ENCODE data around the gene OR51E2.
"Not testable (repeated sequence)": the region's sequence is repeated elsewhere in the genome, so short reads cannot be mapped to it uniquely, and the experiment has no call there.

The OR51E2 gene, protein sequence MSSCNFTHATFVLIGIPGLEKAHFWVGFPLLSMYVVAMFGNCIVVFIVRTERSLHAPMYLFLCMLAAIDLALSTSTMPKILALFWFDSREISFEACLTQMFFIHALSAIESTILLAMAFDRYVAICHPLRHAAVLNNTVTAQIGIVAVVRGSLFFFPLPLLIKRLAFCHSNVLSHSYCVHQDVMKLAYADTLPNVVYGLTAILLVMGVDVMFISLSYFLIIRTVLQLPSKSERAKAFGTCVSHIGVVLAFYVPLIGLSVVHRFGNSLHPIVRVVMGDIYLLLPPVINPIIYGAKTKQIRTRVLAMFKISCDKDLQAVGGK

DNA sequence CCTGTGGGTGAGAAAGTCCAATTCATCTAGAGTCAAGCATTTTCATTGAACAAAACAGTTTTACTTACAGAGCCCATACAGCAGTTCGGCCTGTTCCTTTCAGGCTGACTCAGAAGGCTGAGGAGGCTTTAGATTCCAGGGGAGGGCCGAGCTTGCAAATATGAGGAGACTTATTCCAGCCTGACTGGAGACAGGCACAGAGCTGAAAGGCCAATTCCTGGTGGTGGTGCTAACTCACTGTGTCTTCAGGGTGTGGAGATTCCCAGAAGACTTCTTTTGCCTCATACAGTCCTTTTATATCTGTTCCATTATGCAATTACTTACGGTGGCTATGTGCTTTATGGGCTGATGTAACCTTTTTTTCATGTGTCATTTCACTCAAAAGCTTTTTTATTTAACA lies at the start of gene OR51E2:
OR51E2 (minus strand) TSS at position 269 of the 400 bp plus-strand sequence. CDS start 15,142 bp downstream, outside the sequence.
- no peak for DNase-seq (ENCODE audit: low spot score)
- H3K27ac ChIP-seq: no peak within 1 kb of the TSS
- POLR2A ChIA-PET (ENCODE audit: low non-redundant PET): no interaction called here
- CTCF ChIA-PET: no interaction called here
- TF ChIP-seq, protein P1, sequence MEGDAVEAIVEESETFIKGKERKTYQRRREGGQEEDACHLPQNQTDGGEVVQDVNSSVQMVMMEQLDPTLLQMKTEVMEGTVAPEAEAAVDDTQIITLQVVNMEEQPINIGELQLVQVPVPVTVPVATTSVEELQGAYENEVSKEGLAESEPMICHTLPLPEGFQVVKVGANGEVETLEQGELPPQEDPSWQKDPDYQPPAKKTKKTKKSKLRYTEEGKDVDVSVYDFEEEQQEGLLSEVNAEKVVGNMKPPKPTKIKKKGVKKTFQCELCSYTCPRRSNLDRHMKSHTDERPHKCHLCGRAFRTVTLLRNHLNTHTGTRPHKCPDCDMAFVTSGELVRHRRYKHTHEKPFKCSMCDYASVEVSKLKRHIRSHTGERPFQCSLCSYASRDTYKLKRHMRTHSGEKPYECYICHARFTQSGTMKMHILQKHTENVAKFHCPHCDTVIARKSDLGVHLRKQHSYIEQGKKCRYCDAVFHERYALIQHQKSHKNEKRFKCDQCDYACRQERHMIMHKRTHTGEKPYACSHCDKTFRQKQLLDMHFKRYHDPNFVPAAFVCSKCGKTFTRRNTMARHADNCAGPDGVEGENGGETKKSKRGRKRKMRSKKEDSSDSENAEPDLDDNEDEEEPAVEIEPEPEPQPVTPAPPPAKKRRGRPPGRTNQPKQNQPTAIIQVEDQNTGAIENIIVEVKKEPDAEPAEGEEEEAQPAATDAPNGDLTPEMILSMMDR (conservative IDR thresholded peaks at IDR 0.05; ENCODE audit: low read depth): no peak

DNA sequence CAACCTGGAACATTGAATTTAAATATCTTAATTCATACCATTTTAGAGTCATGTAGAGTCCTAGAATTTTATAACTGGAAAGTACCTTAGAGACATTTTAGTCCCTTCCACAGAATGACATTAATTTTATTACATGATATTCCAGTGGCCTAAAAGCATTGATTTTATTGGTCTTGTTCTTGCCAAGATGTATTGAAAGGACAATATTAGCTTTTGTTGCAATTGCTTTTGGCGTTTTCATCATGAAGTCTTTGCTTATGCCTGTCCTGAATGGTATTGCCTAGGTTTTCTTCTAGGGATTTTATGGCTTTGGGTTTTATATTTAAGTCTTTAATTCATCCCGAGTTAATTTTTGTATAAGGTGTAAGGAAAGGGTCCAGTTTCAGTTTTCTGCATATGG lies 43.1 kb upstream of the OR51E2 start:
- TF ChIP-seq, protein P1 (conservative IDR thresholded peaks at IDR 0.05; ENCODE audit: low read depth): no peak
- POLR2A ChIA-PET (ENCODE audit: low non-redundant PET): no interaction called here
- CTCF ChIA-PET: no interaction called here
- no peak overlapping the region for H3K27ac ChIP-seq
- no peak for DNase-seq (ENCODE audit: low spot score)

DNA sequence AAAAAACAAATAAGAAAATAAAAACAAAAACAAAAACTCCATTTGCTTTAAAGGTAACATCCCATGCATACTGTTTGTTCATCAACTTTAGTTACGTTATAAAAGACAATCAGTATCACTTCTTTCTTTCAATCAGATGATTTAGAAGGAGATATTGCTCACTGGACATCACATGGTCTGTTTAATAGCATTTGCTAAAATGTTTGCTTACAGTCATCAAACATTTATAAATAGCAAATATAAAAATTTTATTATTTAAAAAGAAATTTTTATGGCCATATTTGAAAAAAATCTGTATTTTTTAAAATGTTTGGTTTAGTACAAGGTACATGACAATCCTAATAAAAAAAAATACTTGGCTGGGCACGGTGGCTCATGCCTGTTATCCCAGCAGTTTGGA lies 29.5 kb upstream of the OR51E2 start:
- DNase-seq (ENCODE audit: low spot score): no peak
- H3K27ac ChIP-seq: no peak overlapping the region
- TF ChIP-seq, protein P1 (conservative IDR thresholded peaks at IDR 0.05; ENCODE audit: low read depth): no peak
- ChIA-PET CTCF (no interaction called here), POLR2A (ENCODE audit: low non-redundant PET) (no interaction called here)

DNA sequence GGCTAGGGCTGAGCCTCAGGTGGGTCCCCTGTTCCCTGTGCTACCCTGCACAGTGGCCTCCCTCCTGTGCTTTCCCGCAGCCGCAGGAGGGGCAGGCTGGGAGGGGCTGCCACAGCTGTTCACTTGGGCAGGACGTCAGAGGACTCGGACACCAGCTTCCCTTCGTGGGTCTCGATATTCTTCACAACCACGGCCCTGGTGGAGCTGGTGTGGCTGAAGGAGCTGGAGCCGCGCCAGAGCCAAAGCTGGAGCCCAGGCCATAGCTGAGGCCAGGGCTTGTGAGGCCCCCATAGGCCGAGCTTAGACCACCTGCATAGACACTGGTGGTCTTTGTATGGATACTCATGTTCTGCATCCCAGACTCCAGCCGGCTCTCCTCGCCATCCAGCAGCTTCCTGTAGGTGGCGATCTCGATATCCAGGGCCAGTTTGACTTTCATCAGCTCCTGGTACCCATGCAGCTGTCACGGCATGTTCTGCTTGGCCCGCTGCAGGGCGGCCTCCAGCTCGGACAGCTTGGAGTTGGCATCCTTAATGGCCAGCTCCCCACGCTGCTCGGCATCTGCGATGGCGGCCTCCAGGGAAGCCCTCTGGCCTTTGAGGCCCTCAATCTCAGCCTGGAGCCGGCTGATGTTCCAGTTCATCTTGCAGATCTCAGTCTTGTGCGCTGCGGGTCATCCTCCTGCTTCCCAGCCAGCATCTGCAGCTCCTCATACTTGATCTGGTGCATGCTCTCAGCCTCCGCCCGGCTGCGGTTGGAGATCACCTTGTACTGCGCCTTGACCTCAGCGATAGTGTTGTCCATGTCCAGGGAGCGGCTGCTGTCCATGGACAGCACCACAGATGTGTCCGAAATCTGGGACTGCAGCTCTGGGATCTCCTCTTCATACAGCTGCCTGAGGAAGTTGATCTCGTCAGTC lies 25.2 kb upstream of the OR51E2 start:
- POLR2A ChIA-PET (ENCODE audit: low non-redundant PET); H3K27ac ChIP-seq; DNase-seq (ENCODE audit: low spot score): not testable (repeated sequence)
- CTCF ChIA-PET: interaction anchor here (0.6 kb wide), 1 partner anchor 15 kb away, joined by 5 read pairs; no protein-coding TSS in a partner anchor

DNA sequence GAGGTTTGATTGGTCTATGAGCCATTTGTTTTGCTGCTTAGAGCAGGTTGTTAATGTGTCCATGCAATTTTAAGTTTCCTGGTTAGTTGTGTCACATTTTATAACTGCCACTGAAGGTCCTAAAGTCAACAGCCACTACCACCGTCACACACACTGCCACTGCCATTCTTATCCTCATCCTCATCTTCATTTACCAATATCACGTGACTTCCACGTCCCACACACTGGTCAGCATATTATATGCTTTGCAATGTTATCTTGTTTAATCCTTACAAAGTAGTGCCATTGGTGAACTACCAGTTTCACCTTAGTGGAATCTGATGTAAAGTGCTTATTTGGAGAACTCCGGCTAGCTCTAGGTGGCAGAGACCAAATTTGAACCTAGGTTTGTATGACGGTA lies 16.6 kb upstream of the OR51E2 start:
- TF ChIP-seq, protein P1 (conservative IDR thresholded peaks at IDR 0.05; ENCODE audit: low read depth): no peak
- POLR2A ChIA-PET (ENCODE audit: low non-redundant PET): no interaction called here
- CTCF ChIA-PET: no interaction called here
- DNase-seq (ENCODE audit: low spot score): no peak
- no peak overlapping the region for H3K27ac ChIP-seq

DNA sequence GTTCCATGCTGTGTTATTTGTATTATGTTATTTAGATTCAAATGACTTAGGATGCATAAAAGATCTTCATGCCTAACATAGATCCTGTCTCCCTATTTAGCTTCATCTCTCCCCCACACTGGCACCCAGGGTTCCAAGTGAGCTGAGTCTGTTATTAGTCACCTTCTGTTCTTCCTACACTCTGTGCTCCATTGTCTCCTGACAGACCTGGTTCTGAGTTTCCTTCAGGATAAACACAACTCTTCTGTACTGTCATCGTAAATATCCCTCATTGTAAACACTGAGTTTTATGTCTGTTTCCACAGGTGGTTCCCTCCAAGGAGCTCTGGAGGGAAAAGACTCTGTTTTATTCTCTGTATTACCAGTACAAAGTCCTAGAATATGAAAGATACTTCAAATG lies 15.6 kb upstream of the OR51E2 start:
- DNase-seq (ENCODE audit: low spot score): no peak
- CTCF ChIA-PET: no interaction called here
- no peak overlapping the region for H3K27ac ChIP-seq
- TF ChIP-seq, protein P1 (conservative IDR thresholded peaks at IDR 0.05; ENCODE audit: low read depth): no peak
- POLR2A ChIA-PET (ENCODE audit: low non-redundant PET): no interaction called here

Measured in RWPE1 (cell line).